Activated T-helper 17 cell treated with anti-CD3 and anti-CD28 coated beads, Interleukin-2, amount 50 U/mL, for 72 hours (primary cell): Measurements from ENCODE around the gene INPPL1. TPM values are rescaled to one million over a fixed set of nuclear protein-coding genes. Genes with fewer than 3 reads are reported as not detected.

Experiments
- total RNA-seq, 2 donors: library from RNA; stranded (reverse); gene quantifications; one replicate each; pipeline ENCODE4 v1.2.3, GENCODE V29; 2022

The INPPL1 gene
- total RNA-seq, 2 donors from 2014 or later: 69.3 to 86.6 TPM

Other genes with a start within 250 kb of the INPPL1 start
- gene IL18BP, start 225.9 kb upstream of the INPPL1 start, total RNA-seq: 10 to 100 TPM; 18.4 to 21.9 TPM
- gene NUMA1, start 144.2 kb upstream of the INPPL1 start, total RNA-seq: 100 to 1,000 TPM; 179 to 277 TPM
- 1 to 10 TPM; 3.3 to 5.4 TPM for gene LRRC51, start 143.9 kb upstream of the INPPL1 start, total RNA-seq
- gene LAMTOR1, start 121.5 kb upstream of the INPPL1 start, total RNA-seq: 10 to 100 TPM; 53.4 to 69.1 TPM
- gene TOMT, start 118.8 kb upstream of the INPPL1 start, total RNA-seq: under 1 TPM in 1 of 2 donors, not detected in 1; 0.26 TPM
- 10 to 100 TPM; 35.5 to 65.6 TPM for gene ANAPC15, start 112.1 kb upstream of the INPPL1 start, total RNA-seq
- gene FOLR3, start 89.0 kb upstream of the INPPL1 start, total RNA-seq: not detected
- gene FOLR1, start 32.6 kb upstream of the INPPL1 start, total RNA-seq: not detected
- gene FOLR2, start 8.0 kb upstream of the INPPL1 start, total RNA-seq: not detected
- gene PHOX2A, start 19.4 kb downstream of the INPPL1 start, total RNA-seq: not detected
- 10 to 100 TPM; 33.7 to 43.8 TPM for gene CLPB, start 209.8 kb downstream of the INPPL1 start, total RNA-seq